ENCODE measurements around the gene HNRNPF.

The HNRNPF gene

DNA sequence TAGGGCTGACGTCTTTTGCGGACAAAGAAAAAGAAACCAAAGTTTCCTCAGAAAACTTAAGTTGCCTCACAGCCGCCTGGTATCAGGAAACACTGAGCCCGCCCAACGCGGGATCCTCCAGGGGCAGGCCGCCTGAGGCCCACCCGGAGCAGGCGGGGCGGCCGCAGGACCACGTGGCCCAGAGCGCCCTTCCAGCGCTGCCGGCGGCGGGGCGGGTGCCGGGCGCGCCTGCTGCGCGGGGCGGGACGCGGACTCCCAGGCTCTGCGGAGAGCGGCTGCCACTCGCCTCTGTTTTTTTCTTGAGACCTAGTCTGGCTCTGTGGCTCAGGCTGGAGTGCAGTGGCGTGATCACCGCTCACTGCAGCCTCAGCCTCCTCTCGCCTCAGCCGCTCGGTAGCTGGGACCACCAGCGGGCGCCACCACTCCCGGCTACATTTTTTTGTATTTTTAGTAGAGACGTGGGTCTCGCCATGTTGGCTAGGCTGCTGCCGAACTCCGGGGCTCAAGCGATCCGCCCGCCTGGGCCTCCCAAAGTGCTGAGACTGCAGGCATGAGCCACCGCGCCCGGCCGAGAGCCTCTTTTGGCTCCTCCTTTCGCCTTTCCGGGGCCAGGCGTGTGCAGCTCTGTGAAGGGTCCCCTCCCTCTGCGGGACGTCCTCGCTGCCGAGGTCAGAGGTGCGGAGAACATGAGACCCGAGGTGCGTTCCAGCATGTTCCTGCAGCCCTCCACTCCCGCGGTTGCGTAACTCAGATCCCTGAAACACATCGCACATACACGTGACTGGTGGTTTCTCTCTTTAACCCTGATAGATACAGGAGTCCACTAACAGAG, 11.6 kb upstream of the HNRNPF start:
- TF ChIP-seq, protein P1, sequence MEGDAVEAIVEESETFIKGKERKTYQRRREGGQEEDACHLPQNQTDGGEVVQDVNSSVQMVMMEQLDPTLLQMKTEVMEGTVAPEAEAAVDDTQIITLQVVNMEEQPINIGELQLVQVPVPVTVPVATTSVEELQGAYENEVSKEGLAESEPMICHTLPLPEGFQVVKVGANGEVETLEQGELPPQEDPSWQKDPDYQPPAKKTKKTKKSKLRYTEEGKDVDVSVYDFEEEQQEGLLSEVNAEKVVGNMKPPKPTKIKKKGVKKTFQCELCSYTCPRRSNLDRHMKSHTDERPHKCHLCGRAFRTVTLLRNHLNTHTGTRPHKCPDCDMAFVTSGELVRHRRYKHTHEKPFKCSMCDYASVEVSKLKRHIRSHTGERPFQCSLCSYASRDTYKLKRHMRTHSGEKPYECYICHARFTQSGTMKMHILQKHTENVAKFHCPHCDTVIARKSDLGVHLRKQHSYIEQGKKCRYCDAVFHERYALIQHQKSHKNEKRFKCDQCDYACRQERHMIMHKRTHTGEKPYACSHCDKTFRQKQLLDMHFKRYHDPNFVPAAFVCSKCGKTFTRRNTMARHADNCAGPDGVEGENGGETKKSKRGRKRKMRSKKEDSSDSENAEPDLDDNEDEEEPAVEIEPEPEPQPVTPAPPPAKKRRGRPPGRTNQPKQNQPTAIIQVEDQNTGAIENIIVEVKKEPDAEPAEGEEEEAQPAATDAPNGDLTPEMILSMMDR (IDR thresholded peaks at IDR 0.05; ENCODE audit: low read depth, low read length), result peak; percentile 13; the same call in 1 of the 2 replicates
- H3K27me3 ChIP-seq, result no peaks in the 10 kb centered on the region
- H3K4me3 ChIP-seq (ENCODE audit: low read depth, low read length), result peak overlapping the region; percentile 57
- H3K9me3 ChIP-seq, result no peaks in the 10 kb centered on the region
- peak; percentile 82 for DNase-seq
- no peaks in the 10 kb centered on the region for H3K36me3 ChIP-seq
- H3K4me1 ChIP-seq, result no peaks in the 10 kb centered on the region

DNA sequence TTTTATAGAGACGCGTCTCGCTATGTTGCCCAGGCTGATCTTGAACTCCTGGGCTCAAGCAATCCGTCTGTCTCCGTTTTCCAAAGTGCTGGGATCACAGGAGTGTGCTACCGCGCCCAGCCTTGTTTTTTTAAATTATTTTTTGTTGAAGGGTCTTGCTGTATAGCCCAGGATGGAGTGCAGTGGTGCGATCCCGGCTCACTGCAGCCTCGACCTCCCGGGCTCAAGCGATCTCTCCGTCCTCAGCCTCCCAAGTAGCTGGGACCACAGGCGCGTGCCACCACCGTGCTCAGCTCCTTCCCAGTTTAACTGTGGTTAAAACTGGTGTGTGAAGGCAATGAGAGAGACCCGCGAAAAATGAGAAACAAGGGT, 11.0 kb upstream of the HNRNPF start:
- Histone ChIP-seq H3K36me3 (no peaks in the 10 kb centered on the region), H3K4me1 (no peaks in the 10 kb centered on the region), H3K27me3 (no peaks in the 10 kb centered on the region), H3K9me3 (no peaks in the 10 kb centered on the region), H3K4me3 (ENCODE audit: low read depth, low read length) (no peak overlapping the region; the same call in 1 of the 2 replicates)
- no peak for DNase-seq
- TF ChIP-seq, protein P1 (IDR thresholded peaks at IDR 0.05; ENCODE audit: low read depth, low read length), result no peak

DNA sequence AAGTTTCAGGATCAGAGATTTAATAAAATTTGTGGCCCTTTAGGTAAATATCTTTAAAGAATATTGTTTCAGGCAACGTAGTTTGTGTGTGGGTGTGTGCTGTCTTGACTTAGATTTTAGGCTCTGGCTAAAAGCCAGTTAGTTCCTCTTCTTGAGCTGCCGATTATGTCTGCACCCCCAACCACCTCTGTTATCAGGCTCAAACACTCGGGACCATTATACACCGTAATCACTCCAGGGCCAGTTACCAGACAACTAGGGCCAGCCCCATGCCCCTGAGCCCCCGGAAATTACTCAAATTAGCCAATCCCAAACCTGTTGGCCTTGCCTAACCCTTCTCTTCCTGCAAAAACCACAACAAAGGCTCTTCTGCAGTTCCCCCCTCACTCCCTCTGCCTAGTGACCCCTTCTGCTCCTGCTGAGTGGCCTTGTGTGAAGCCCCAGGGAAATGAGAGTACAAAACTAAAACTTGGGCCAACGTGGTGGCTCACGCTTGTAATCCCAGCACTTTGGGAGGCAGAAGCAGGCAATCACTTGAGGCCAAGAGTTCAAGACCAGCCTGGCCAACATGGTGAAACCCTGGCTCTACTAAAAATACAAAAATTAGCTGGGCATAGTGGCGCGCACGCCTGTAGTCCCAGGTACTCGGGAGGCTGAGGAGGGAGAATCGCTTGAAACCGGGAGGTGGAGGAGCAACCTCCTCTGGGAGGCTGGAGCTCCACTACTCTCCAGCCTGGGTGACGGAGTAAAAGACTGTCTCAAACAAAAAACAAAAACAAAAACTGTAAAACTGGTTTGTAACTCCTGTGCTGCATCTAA, 9.2 kb upstream of the HNRNPF start:
- DNase-seq, result no peak
- H3K27me3 ChIP-seq, result no peaks in the 10 kb centered on the region
- no peaks in the 10 kb centered on the region for H3K36me3 ChIP-seq
- no peaks in the 10 kb centered on the region for H3K4me1 ChIP-seq
- H3K9me3 ChIP-seq, result no peaks in the 10 kb centered on the region
- TF ChIP-seq, protein P1 (IDR thresholded peaks at IDR 0.05; ENCODE audit: low read depth, low read length), result no peak
- no peak overlapping the region for H3K4me3 ChIP-seq (ENCODE audit: low read depth, low read length)

DNA sequence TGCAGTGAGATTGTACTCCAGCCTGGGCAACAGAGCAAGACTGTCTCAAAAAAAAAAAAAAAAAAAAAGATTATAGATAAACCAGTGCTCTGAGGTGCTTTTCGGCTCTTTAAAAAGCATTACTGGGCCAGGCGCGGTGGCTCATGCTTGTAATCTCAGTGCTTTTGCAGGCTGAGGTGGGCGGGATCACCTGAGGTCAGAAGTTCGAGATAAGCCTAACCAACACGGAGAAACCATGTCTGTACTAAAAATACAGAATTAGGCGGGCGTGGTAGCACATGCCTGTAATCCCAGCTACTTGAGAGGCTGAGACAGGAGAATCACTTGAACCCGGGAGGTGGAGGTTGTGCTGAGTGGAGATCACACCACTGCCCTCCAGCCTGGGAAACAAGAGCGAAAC, 6.6 kb upstream of the HNRNPF start:
- Histone ChIP-seq H3K9me3 (no peaks in the 10 kb centered on the region), H3K27me3 (no peaks in the 10 kb centered on the region), H3K4me3 (ENCODE audit: low read depth, low read length) (no peak overlapping the region), H3K36me3 (no peaks in the 10 kb centered on the region), H3K4me1 (no peaks in the 10 kb centered on the region)
- DNase-seq, result no peak
- TF ChIP-seq, protein P1 (IDR thresholded peaks at IDR 0.05; ENCODE audit: low read depth, low read length), result no peak

DNA sequence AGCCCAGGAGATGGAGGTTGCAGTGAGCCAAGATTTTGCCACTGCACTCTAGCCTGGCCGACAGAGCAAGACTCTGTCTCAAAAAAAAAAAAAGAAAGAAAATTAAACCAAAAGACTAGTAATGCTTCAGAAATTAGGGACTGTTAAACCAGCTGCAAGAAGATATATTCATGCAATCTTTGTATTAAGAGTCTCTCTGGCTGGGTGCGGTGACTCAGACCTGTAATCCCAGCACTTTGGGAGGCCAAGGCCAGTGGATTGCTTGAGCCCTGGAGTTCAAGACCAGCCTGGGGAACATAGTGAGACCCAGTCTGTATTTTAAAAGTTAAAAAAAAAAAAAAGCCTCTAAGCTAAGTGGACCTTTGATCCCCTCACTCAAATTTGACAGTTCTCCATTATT, 2.5 kb upstream of the HNRNPF start:
- H3K4me3 ChIP-seq (ENCODE audit: low read depth, low read length), result no peak overlapping the region
- no peaks in the 10 kb centered on the region for H3K36me3 ChIP-seq
- no peaks in the 10 kb centered on the region for H3K27me3 ChIP-seq
- H3K4me1 ChIP-seq, result no peaks in the 10 kb centered on the region
- H3K9me3 ChIP-seq, result no peaks in the 10 kb centered on the region
- no peak for DNase-seq
- TF ChIP-seq, protein P1 (IDR thresholded peaks at IDR 0.05; ENCODE audit: low read depth, low read length), result no peak
